Mammary epithelial cell (primary cell): Measurements from ENCODE around the gene FNBP1.

Experiments used
- EZH2 ChIP-seq: IDR thresholded peaks from 2 replicates; pipeline ENCODE4 v1.6.1; 2012; ENCODE audit warnings: low read length, inconsistent platforms, borderline replicate concordance
- TF ChIP-seq, protein P1 (sequence below), 2 donors: IDR thresholded peaks in 1 of 2; conservative IDR thresholded peaks in 1 of 2; 2 replicates each; pipeline ENCODE4 v1.5.1; 2011 to 2012; ENCODE audit warnings: inconsistent platforms in 2 of 2, low read length in 2 of 2, mild to moderate bottlenecking in 2 of 2, control low read depth in 1 of 2, low read depth in 1 of 2; ENCODE audit not compliant: insufficient read depth in 1 of 2; ENCODE audit errors: extremely low read depth in 1 of 2

- no peak for TF ChIP-seq EZH2
- TF ChIP-seq, protein P1, sequence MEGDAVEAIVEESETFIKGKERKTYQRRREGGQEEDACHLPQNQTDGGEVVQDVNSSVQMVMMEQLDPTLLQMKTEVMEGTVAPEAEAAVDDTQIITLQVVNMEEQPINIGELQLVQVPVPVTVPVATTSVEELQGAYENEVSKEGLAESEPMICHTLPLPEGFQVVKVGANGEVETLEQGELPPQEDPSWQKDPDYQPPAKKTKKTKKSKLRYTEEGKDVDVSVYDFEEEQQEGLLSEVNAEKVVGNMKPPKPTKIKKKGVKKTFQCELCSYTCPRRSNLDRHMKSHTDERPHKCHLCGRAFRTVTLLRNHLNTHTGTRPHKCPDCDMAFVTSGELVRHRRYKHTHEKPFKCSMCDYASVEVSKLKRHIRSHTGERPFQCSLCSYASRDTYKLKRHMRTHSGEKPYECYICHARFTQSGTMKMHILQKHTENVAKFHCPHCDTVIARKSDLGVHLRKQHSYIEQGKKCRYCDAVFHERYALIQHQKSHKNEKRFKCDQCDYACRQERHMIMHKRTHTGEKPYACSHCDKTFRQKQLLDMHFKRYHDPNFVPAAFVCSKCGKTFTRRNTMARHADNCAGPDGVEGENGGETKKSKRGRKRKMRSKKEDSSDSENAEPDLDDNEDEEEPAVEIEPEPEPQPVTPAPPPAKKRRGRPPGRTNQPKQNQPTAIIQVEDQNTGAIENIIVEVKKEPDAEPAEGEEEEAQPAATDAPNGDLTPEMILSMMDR (conservative IDR thresholded peaks at IDR 0.05 in 1 of 2, IDR thresholded peaks at IDR 0.05 in 1 of 2; ENCODE audit: extremely low read depth in 1 of 2, insufficient read depth in 1 of 2, low read depth in 1 of 2, low read length in 2 of 2): no peak
These were observed 151.4 kb downstream of the FNBP1 start for GRCh38 chr9:129891569-129891968.
